ENCODE results near the gene PIM1. TPM values are rescaled to one million over a fixed set of nuclear protein-coding genes. Genes with fewer than 3 reads are reported as not detected.
A peak's percentile ranks its signal among the peaks of the same experiment; 100 is the strongest.

The PIM1 gene
- total and polyA plus RNA-seq, 9 of the 15 experiments (the other 6 are each of a cell fraction or from before 2014, with no cell fraction given), result 19.0 to 789 (median 212) TPM

GRCh38 chr6:37187321-37188022 is 17.5 kb downstream of the PIM1 start (continued):
- no peak for TF ChIP-seq RCOR1 (IDR thresholded peaks at IDR 0.05; ENCODE audit: borderline replicate concordance in 1 of 2, low read depth in 2 of 2, low read length in 2 of 2)
- no peak for TF ChIP-seq NFATC3 (IDR thresholded peaks at IDR 0.05)
- no peak for TF ChIP-seq NCOR1 (IDR thresholded peaks at IDR 0.05)
- no peak for TF ChIP-seq POLR3A (IDR thresholded peaks at IDR 0.05; ENCODE audit: borderline replicate concordance, extremely low read depth, insufficient read depth, insufficient read length)
- TF ChIP-seq CBX5 (IDR thresholded peaks at IDR 0.05; ENCODE audit: borderline replicate concordance, low read depth), result no peak
- no peak for TF ChIP-seq NELFE (IDR thresholded peaks at IDR 0.05; ENCODE audit: insufficient read depth, insufficient read length)
- no peak for TF ChIP-seq SAP30 (IDR thresholded peaks at IDR 0.05; ENCODE audit: borderline replicate concordance, insufficient read depth, low read depth, low read length, poor library complexity, severe bottlenecking)
- TF ChIP-seq ZBTB5 (IDR thresholded peaks at IDR 0.05), result no peak
- no peak for TF ChIP-seq ILK (tag; IDR thresholded peaks at IDR 0.05; ENCODE audit: borderline replicate concordance, low read depth)
- no peak for TF ChIP-seq PHF21A (IDR thresholded peaks at IDR 0.05; ENCODE audit: borderline replicate concordance, low read depth)
- TF ChIP-seq ZNF551 (CRISPR knock-in tag; IDR thresholded peaks at IDR 0.05), result no peak
- no peak for TF ChIP-seq NFE2L1 (tag; IDR thresholded peaks at IDR 0.05; ENCODE audit: borderline replicate concordance, low read depth)
- TF ChIP-seq HCFC1 (IDR thresholded peaks at IDR 0.05; ENCODE audit: low read depth, low read length), result no peak
- TF ChIP-seq KDM4B (IDR thresholded peaks at IDR 0.05; ENCODE audit: borderline replicate concordance in 2 of 2, low read depth in 1 of 2), result no peak
- TF ChIP-seq TAF9B (IDR thresholded peaks at IDR 0.05; ENCODE audit: partially characterized antibody), result no peak
- no peak for TF ChIP-seq FOXA1 (IDR thresholded peaks at IDR 0.05; ENCODE audit: borderline replicate concordance)
- TF ChIP-seq BACH1 (tag; IDR thresholded peaks at IDR 0.05), result peak; percentile 60; the same call in 1 of the 2 replicates
- TF ChIP-seq ZNF253 (CRISPR knock-in tag; conservative IDR thresholded peaks at IDR 0.05), result no peak
- TF ChIP-seq, protein P1, sequence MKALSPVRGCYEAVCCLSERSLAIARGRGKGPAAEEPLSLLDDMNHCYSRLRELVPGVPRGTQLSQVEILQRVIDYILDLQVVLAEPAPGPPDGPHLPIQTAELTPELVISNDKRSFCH (CRISPR knock-in tag; IDR thresholded peaks at IDR 0.05), result no peak
- TF ChIP-seq, protein P1 (tag; IDR thresholded peaks at IDR 0.05), result no peak
- no peak for TF ChIP-seq HNRNPL (IDR thresholded peaks at IDR 0.05; ENCODE audit: low read depth, low read length)
- TF ChIP-seq THRAP3 (IDR thresholded peaks at IDR 0.05; ENCODE audit: borderline replicate concordance), result no peak
- TF ChIP-seq CTBP1 (IDR thresholded peaks at IDR 0.05; ENCODE audit: borderline replicate concordance), result no peak
- TF ChIP-seq ZNF217 (CRISPR knock-in tag; IDR thresholded peaks at IDR 0.05), result no peak
- TF ChIP-seq, protein P2, sequence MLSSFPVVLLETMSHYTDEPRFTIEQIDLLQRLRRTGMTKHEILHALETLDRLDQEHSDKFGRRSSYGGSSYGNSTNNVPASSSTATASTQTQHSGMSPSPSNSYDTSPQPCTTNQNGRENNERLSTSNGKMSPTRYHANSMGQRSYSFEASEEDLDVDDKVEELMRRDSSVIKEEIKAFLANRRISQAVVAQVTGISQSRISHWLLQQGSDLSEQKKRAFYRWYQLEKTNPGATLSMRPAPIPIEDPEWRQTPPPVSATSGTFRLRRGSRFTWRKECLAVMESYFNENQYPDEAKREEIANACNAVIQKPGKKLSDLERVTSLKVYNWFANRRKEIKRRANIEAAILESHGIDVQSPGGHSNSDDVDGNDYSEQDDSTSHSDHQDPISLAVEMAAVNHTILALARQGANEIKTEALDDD (IDR thresholded peaks at IDR 0.05), result no peak
- TF ChIP-seq RNF2 (IDR thresholded peaks at IDR 0.05), result no peak
